H1 (cell line): Measurements from ENCODE around the gene UCKL1. TPM values are rescaled to one million over a fixed set of nuclear protein-coding genes. Genes with fewer than 3 reads are reported as not detected.

Experiments
- CTCF ChIA-PET: fragments of 300-600 bp; sonication (Branson Sonifier 250); formaldehyde crosslinking; loops from one replicate; lab custom pipeline; 2021; ENCODE audit not compliant: partially characterized antibody; lab: Charles Lee
- POLR2A ChIA-PET: fragments of 300-600 bp; sonication (Branson Sonifier 250); formaldehyde crosslinking; loops from one replicate; lab custom pipeline; 2021; ENCODE audit warnings: inconsistent platforms; ENCODE audit not compliant: partially characterized antibody; lab: Charles Lee
- DNase-seq, 2 experiments: peaks; one replicate each; pipeline versions ENCODE4 v3.0.0 to v3.0.0-alpha.2; 2010 to 2022; ENCODE audit warnings: low spot score in 2 of 2, low read depth in 1 of 2, mixed read lengths in 1 of 2
- FAIRE-seq: peaks from 2 replicates; lab custom pipeline; 2011; peaks lifted over from hg19 to GRCh38; lab: Jason Lieb, UNC
- H2AFZ ChIP-seq: 2 replicates; pipeline ENCODE4 v1.8.1; 2012; ENCODE audit warnings: low read length, inconsistent platforms
- H2AK5ac ChIP-seq: 2 replicates; pipeline ENCODE4 v1.6.1; 2013; ENCODE audit warnings: low read depth, low read length
- H2BK120ac ChIP-seq: replicated peaks from 2 replicates; pipeline ENCODE3; 2013; ENCODE audit warnings: low read depth, low read length, inconsistent platforms
- H2BK12ac ChIP-seq: 2 replicates; pipeline ENCODE4 v1.6.1; 2013; ENCODE audit warnings: low read depth, low read length
- H2BK15ac ChIP-seq: 2 replicates; pipeline ENCODE4 v1.6.1; 2013; ENCODE audit warnings: low read length
- H2BK20ac ChIP-seq: 2 replicates; pipeline ENCODE4 v1.6.1; 2013; ENCODE audit warnings: low read length
- H2BK5ac ChIP-seq: 2 replicates; pipeline ENCODE4 v1.6.1; 2013; ENCODE audit warnings: low read depth, low read length
- H3K14ac ChIP-seq: 2 replicates; pipeline ENCODE4 v1.6.1; 2013; ENCODE audit warnings: inconsistent platforms; ENCODE audit not compliant: insufficient read length
- H3K18ac ChIP-seq: 2 replicates; pipeline ENCODE4 v1.6.1; 2013; ENCODE audit warnings: low read length; ENCODE audit errors: extremely low read depth
- H3K23ac ChIP-seq: 2 replicates; pipeline ENCODE4 v1.6.1; 2013; ENCODE audit warnings: inconsistent platforms; ENCODE audit not compliant: insufficient read length
- H3K23me2 ChIP-seq: 2 replicates; pipeline ENCODE4 v1.6.1; 2013; ENCODE audit warnings: low read depth, low read length
- H3K27ac ChIP-seq: 2 replicates; pipeline ENCODE4 v1.6.1; 2011; ENCODE audit warnings: low read depth, low read length, inconsistent platforms
- H3K27me3 ChIP-seq, 4 experiments: replicated peaks in 1 of 4; 1 replicate in 1 of 4; 2 replicates in 3 of 4; pipeline versions ENCODE4 v1.6.1 to v1.8.1; 2011 to 2013; ENCODE audit warnings: low read length in 3 of 4, mild to moderate bottlenecking in 3 of 4, inconsistent platforms in 2 of 4, mixed read lengths in 2 of 4, moderate library complexity in 1 of 4; ENCODE audit not compliant: control insufficient read depth in 3 of 4, insufficient read depth in 3 of 4; ENCODE audit errors: extremely low read depth in 1 of 4
- H3K36me3 ChIP-seq, 4 experiments: 2 replicates each; pipeline versions ENCODE4 v1.6.1 to v1.8.1; 2011 to 2013; ENCODE audit warnings: mild to moderate bottlenecking in 4 of 4, low read length in 3 of 4, moderate library complexity in 2 of 4, control low read depth in 1 of 4, inconsistent platforms in 1 of 4; ENCODE audit not compliant: insufficient read depth in 4 of 4, control insufficient read depth in 2 of 4
- H3K4ac ChIP-seq: replicated peaks from 2 replicates; pipeline ENCODE3; 2013; ENCODE audit warnings: low read length, low read depth, mixed read lengths, inconsistent platforms; ENCODE audit not compliant: insufficient read length
- H3K4me1 ChIP-seq, 4 experiments: replicated peaks in 1 of 4; 1 replicate in 1 of 4; 2 replicates in 3 of 4; pipeline versions ENCODE4 v1.6.1 to v1.8.1; 2011 to 2013; ENCODE audit warnings: low read length in 3 of 4, inconsistent platforms in 2 of 4, mixed read lengths in 1 of 4; ENCODE audit not compliant: insufficient read depth in 4 of 4, control insufficient read depth in 3 of 4
- H3K4me2 ChIP-seq, 2 experiments: 2 replicates each; pipeline versions ENCODE4 v1.6.1 to v1.8.1; 2011 to 2013; ENCODE audit warnings: low read depth in 2 of 2, low read length in 2 of 2, control low read depth in 1 of 2, inconsistent platforms in 1 of 2, mild to moderate bottlenecking in 1 of 2; ENCODE audit not compliant: insufficient read depth in 1 of 2
- H3K4me3 ChIP-seq, 4 experiments: fragments of 200-600, 300-600 bp in 1 of 4; sonication (generic), shearing (Covaris generic), sonication (Bioruptor Twin) in 1 of 4; 2 replicates each; pipeline versions ENCODE4 v1.5.1 to v1.8.1; 2011 to 2016; ENCODE audit warnings: low read length in 4 of 4, low read depth in 3 of 4, control low read depth in 2 of 4, inconsistent platforms in 2 of 4, mild to moderate bottlenecking in 2 of 4, mixed read lengths in 1 of 4, moderate library complexity in 1 of 4; ENCODE audit not compliant: insufficient read depth in 2 of 4; ENCODE audit errors: extremely low read depth in 1 of 4
- H3K56ac ChIP-seq: replicated peaks from 2 replicates; pipeline ENCODE3; 2013; ENCODE audit warnings: low read depth, mild to moderate bottlenecking, mixed read lengths, low read length, inconsistent platforms; ENCODE audit not compliant: insufficient read length
- H3K79me1 ChIP-seq: 2 replicates; pipeline ENCODE4 v1.6.1; 2013; ENCODE audit warnings: low read depth, low read length, control low read depth
- H3K79me2 ChIP-seq, 2 experiments: 2 replicates each; pipeline versions ENCODE4 v1.6.1 to v1.8.1; 2012 to 2013; ENCODE audit warnings: low read length in 2 of 2, mild to moderate bottlenecking in 2 of 2, inconsistent platforms in 1 of 2; ENCODE audit not compliant: insufficient read depth in 2 of 2, control insufficient read depth in 1 of 2
- H3K9ac ChIP-seq, 4 experiments: replicated peaks in 1 of 4; 1 replicate in 1 of 4; 2 replicates in 3 of 4; pipeline versions ENCODE4 v1.6.1 to v1.8.1; 2011 to 2013; ENCODE audit warnings: low read depth in 3 of 4, low read length in 3 of 4, control low read depth in 2 of 4, mild to moderate bottlenecking in 2 of 4, moderate library complexity in 2 of 4, inconsistent platforms in 1 of 4; ENCODE audit errors: extremely low read depth in 1 of 4
- H3K9me3 ChIP-seq, 2 experiments: 2 replicates each; pipeline versions ENCODE4 v1.6.1 to v1.8.1; 2012 to 2013; ENCODE audit warnings: mild to moderate bottlenecking in 2 of 2, moderate library complexity in 2 of 2, control low read depth in 1 of 2, inconsistent platforms in 1 of 2, low read depth in 1 of 2, low read length in 1 of 2, mixed read lengths in 1 of 2; ENCODE audit not compliant: insufficient read depth in 2 of 2
- H4K20me1 ChIP-seq, 2 experiments: replicated peaks in 1 of 2; 2 replicates each; pipeline versions ENCODE3 to v1.8.1; 2011 to 2013; ENCODE audit warnings: inconsistent platforms in 2 of 2, low read length in 2 of 2, mild to moderate bottlenecking in 1 of 2; ENCODE audit not compliant: insufficient read depth in 2 of 2, control insufficient read depth in 1 of 2
- H4K5ac ChIP-seq: 2 replicates; pipeline ENCODE4 v1.6.1; 2013; ENCODE audit warnings: low read length, low read depth, mixed read lengths, inconsistent platforms; ENCODE audit not compliant: insufficient read length
- H4K8ac ChIP-seq: 2 replicates; pipeline ENCODE4 v1.8.0; 2013; ENCODE audit warnings: mild to moderate bottlenecking, moderate library complexity, low read length, inconsistent platforms; ENCODE audit not compliant: insufficient read depth; ENCODE audit errors: extremely low read depth
- H4K91ac ChIP-seq: replicated peaks from 2 replicates; pipeline ENCODE3; 2013; ENCODE audit warnings: low read length, mixed read lengths, inconsistent platforms; ENCODE audit not compliant: insufficient read length
- CTCF ChIP-seq, 3 experiments: IDR thresholded peaks; 1 replicate in 2 of 3; 2 replicates in 1 of 3; pipeline versions ENCODE4 v1.5.1 to v1.6.1; 2011; ENCODE audit warnings: low read length in 3 of 3, mild to moderate bottlenecking in 3 of 3, inconsistent platforms in 2 of 3, low read depth in 1 of 3, moderate library complexity in 1 of 3; ENCODE audit not compliant: insufficient read depth in 1 of 3; ENCODE audit errors: control extremely low read depth in 1 of 3
- GABPA ChIP-seq: IDR thresholded peaks from 2 replicates; pipeline ENCODE4 v1.6.1; 2011; ENCODE audit warnings: mild to moderate bottlenecking, low read length, moderate library complexity, borderline replicate concordance; ENCODE audit not compliant: insufficient read depth
- RAD21 ChIP-seq, 2 experiments: IDR thresholded peaks in 1 of 2; conservative IDR thresholded peaks in 1 of 2; 2 replicates each; pipeline ENCODE4 v1.6.1; 2011; ENCODE audit warnings: low read depth in 2 of 2, low read length in 2 of 2, improper control_type of control experiment in 1 of 2, inconsistent platforms in 1 of 2, mild to moderate bottlenecking in 1 of 2, moderate library complexity in 1 of 2
- RXRA ChIP-seq: IDR thresholded peaks from 2 replicates; pipeline ENCODE4 v1.6.1; 2011; ENCODE audit warnings: low read depth, mild to moderate bottlenecking, low read length, moderate library complexity; ENCODE audit not compliant: insufficient read depth
- SP1 ChIP-seq: IDR thresholded peaks from 2 replicates; pipeline ENCODE4 v1.6.1; 2011; ENCODE audit warnings: low read depth, low read length
- SRF ChIP-seq: IDR thresholded peaks from 2 replicates; pipeline ENCODE4 v1.6.1; 2011; ENCODE audit warnings: mild to moderate bottlenecking, low read depth, low read length, moderate library complexity
- WGBS, 2 experiments: shearing (Covaris generic) in 1 of 2; methylation state at CpG; one replicate each; pipeline versions ENCODE4 v1.1.6 to v1.1.7; 2013 to 2015; ENCODE audit warnings: low lambda C conversion rate in 2 of 2, mixed read lengths in 2 of 2, inconsistent platforms in 1 of 2, low coverage in 1 of 2, missing lambda C conversion rate in 1 of 2; ENCODE audit not compliant: insufficient replicate concordance in 2 of 2, insufficient coverage in 1 of 2, insufficient read length in 1 of 2; ENCODE audit errors: extremely low coverage in 1 of 2, missing lambda C conversion rate in 1 of 2; 5-methylcytosine and 5-hydroxymethylcytosine counted together
- polyA plus RNA-seq, 7 experiments: library from polyadenylated mRNA; depleted of rRNA in 3 of 7; stranded (reverse) in 5 of 7; unstranded in 2 of 7; fragments of >200 nt in 5 of 7; fragments of 200-250 nt in 2 of 7; gene quantifications; 1 replicate in 5 of 7; 2 replicates in 1 of 7; 4 replicates in 1 of 7; pipeline versions ENCODE4 v1.2.1 to v1.2.3, GENCODE V29; 2011 to 2013; ENCODE audit warnings: missing spikeins in 2 of 7, mixed read lengths in 2 of 7
- total RNA-seq: library from RNA; stranded (reverse); fragmentation: NEBNext Ultra II Directional; extraction: Animal tissue kit (Norgen Biotek cat#: 25700); gene quantifications from 2 replicates; pipeline ENCODE4 v1.2.1, GENCODE V29; 2021
- TF ChIP-seq, protein P1 (sequence below): IDR thresholded peaks from 2 replicates; pipeline ENCODE4 v1.6.1; 2011; ENCODE audit warnings: low read depth, mild to moderate bottlenecking, low read length; ENCODE audit not compliant: insufficient read depth

Gene UCKL1
- total and polyA plus RNA-seq, 2 of the 8 experiments (the other 6 are each of a cell fraction or from before 2014, with no cell fraction given): 36.5 to 91.2 TPM

- 84% methylated on average over 7 of the region's 7 CpGs; no CpG with 5 or more reads in 1 of the 2 experiments for WGBS, 2 experiments
- Histone ChIP-seq H4K20me1 (peaks cover 11 to 15% of the 10 kb centered on the region in 2 experiments), H3K14ac (no peak overlapping the region), H4K91ac (no peak overlapping the region), H2BK120ac (no peak overlapping the region), H3K36me3 (peaks cover 11 to 52% (median 30%) of the 10 kb centered on the region in 4 experiments), H2BK15ac (no peak overlapping the region), H2AFZ (no peak overlapping the region), H2BK12ac (no peak overlapping the region), H3K4me3 (no peak overlapping the region), H3K79me2 (peaks cover 0 to 5% of the 10 kb centered on the region in 2 experiments; a peak in 2 of 4 replicates), H4K8ac (no peak overlapping the region), H3K4me2 (no peak overlapping the region), H3K4me1 (0 out of 7 replicates have a peak, but pooled peaks cover 0 to 2% (median 0%) of the 10 kb centered on the region in 4 experiments), H3K4ac (no peak overlapping the region), H4K5ac (no peak overlapping the region), H3K9me3 (no peaks in the 10 kb centered on the region)
- POLR2A ChIA-PET: interaction anchor here (1.4 kb wide), 1 partner anchor 14 kb away, joined by 3 read pairs; no protein-coding TSS in a partner anchor
- no peak for TF ChIP-seq CTCF (IDR thresholded peaks at IDR 0.05; ENCODE audit: control extremely low read depth in 1 of 3, insufficient read depth in 1 of 3, low read depth in 1 of 3, low read length in 3 of 3)
- TF ChIP-seq SP1: no peak
- no peak for TF ChIP-seq SRF
- TF ChIP-seq RXRA: no peak
- no peak for TF ChIP-seq GABPA
- TF ChIP-seq RAD21 (IDR thresholded peaks at IDR 0.05 in 1 of 2, conservative IDR thresholded peaks at IDR 0.05 in 1 of 2; ENCODE audit: low read depth in 2 of 2, low read length in 2 of 2): no peak
- TF ChIP-seq, protein P1, sequence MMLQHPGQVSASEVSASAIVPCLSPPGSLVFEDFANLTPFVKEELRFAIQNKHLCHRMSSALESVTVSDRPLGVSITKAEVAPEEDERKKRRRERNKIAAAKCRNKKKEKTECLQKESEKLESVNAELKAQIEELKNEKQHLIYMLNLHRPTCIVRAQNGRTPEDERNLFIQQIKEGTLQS: no peak
- TF ChIP-seq, all 59 proteins: peak for 0
- Histone ChIP-seq H3K9ac (no peak overlapping the region), H3K23ac (no peak overlapping the region), H3K79me1 (peaks cover 7% of the 10 kb centered on the region), H2BK5ac (no peak overlapping the region), H3K23me2 (no peaks in the 10 kb centered on the region), H2BK20ac (no peak overlapping the region), H2AK5ac (no peak overlapping the region), H3K27me3 (no peaks in the 10 kb centered on the region), H3K27ac (no peak overlapping the region), H3K56ac (no peak overlapping the region), H3K18ac (no peak overlapping the region)
- FAIRE-seq: no peak
- CTCF ChIA-PET: interaction anchor here (1.5 kb wide), 1 partner anchor 53 kb away, joined by 3 read pairs; no protein-coding TSS in a partner anchor
- DNase-seq: no peak
These were observed 47.9 kb upstream of the UCKL1 start for GRCh38 chr20:64003960-64004725.
